Activated T-cell treated with anti-CD3 and anti-CD28 coated beads for 48 hours (primary cell): ENCODE data around the gene ARID5B.

Experiments used
- DNase-seq: peaks from one replicate; pipeline ENCODE4 v3.0.0-alpha.2; 2020; ENCODE audit warnings: low read depth

The ARID5B gene

DNA sequence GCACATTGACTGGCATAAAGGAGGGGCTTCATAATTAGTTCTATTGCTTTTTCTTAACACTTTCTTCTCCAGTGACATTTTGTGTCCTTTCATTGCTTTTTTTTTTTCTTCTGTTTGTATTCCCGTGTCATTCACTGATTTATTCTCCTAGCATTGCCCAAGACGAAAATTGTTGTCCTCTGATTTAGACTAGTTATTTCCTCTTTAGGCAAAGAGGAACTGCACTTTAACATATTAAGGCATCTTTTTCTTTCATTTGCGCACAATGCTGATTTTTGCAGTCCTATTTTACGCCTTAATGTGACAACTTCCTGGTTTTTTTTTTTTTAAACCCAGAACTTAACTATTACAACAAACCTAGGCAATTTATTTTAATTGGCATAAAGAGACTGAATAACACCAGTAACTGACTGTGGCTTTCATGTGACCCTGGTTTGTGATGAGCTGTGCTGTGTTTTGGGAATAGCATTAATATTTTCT lies 39.7 kb downstream of the ARID5B start:
- DNase-seq, result no peak

DNA sequence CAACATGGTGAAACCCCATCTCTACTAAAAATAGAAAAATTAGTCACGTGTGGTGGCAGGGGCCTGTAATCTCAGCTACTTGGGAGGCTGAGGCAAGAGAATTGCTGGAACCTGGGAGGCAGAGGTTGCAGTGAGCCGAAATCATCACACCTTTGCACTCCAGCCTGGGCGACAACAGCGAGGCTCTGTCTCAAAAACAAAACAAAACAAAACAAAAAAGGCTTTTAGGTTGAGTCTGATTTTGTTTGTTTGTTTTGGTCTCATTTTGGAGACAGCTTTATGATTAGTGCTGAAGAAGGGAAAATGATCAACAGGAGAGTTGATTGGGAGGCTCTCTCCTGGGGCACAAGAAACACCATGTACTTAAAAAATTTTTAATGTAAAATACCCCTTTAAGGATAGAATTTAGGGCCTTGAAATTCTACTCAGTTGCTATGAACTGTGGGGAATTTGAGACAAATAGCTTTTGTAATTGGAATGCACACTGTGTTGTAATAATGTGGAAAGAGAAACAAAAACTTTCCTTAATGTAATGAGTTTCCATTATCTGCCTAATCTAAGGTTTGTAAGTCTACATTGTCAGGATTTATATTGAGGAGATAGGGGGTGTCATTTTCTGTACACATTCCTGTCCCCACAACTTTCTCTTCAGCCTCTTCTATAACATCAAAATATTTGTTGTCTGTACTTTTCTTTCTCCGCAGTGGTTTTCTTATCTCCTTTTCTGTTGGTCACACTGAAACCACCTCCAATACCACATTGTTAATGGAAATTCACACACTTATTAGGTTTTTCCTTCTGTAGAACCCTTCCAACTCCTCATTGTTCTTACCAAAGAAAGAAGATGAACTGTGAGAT lies 41.3 kb downstream of the ARID5B start:
- no peak for DNase-seq

DNA sequence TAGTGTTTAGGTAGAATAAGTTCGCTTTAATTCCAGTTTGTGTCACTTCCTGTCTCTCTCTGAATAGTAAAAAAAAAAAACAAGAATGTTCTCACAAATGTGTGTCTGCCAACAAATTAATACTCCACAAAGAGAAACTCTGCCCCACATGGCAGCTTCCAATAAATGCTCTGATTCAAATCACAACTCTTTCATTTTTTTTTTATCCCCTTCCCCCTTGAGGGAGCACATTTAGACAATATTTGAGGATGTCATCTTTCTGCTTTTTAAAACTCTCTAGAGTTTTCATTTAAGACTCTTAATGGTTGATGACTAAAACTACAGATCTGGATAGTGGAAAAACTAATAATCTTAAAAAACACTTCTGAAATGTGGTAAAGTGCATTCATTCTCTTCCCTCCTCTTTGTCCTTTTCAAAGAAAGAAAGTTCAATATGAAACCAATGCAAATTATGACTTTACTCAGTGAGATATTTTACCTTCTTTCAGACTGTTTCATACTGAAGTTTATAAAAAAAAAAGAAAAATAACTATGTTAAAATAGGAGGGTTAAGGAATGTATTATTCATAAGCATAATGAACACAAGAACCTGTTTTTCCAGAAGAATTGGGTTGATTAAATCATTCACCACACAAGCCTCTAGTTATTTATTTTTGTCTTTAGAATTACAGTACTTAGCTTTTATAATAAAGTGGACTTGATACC lies 42.3 kb downstream of the ARID5B start:
- no peak for DNase-seq

DNA sequence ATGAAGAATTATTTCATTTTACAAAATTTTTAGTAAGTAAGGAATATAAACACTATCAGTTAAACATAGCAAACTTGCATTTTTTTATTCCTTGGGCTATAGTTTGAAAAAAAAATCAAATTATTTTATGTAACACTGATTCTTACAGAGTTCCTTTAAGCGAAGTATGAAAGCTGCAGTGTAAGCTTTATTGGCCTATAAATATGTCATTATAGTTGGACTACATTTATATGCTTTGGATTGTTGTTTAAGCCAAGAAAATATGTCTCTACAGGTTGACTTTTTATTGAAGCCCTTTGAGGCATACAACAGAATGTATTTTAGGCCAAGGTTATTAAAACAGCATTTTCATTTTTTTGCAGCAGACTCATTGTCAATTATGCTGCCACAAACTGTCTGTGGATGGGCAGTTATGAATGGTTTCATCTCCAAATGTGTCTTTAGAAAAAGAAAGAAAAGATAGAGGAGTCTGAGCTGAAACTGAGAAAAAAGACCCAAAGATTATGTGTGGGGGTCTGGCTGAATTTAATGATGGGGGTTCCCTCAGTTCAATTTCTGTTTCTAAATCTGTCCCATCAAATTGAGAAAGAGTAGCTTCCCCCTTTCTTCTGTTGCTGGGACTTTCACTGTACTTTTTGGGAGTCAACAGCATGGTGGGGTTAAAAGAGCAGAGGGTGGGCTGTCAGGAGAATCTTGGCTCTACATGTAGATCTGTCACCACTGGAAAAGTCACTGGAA lies 43.1 kb downstream of the ARID5B start:
- DNase-seq, result no peak

DNA sequence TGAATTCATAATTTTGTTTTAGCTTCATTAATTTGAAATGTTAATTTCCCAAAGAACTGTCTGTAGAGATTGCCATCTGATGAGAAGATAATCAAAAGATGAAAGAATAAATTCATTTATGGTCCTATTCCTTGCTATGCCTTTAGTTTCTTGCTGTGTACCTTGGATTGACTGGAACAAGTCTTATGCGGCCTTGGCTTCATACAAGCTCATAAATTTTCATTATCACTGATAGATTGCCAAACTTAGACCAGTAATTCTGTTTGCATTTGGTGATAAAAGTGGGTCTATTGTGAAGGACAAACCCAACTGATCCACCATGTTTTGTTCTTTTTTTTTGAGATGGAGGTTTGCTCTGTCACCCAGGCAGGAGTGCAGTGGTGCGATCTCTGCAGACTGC lies 48.2 kb downstream of the ARID5B start:
- no peak for DNase-seq

DNA sequence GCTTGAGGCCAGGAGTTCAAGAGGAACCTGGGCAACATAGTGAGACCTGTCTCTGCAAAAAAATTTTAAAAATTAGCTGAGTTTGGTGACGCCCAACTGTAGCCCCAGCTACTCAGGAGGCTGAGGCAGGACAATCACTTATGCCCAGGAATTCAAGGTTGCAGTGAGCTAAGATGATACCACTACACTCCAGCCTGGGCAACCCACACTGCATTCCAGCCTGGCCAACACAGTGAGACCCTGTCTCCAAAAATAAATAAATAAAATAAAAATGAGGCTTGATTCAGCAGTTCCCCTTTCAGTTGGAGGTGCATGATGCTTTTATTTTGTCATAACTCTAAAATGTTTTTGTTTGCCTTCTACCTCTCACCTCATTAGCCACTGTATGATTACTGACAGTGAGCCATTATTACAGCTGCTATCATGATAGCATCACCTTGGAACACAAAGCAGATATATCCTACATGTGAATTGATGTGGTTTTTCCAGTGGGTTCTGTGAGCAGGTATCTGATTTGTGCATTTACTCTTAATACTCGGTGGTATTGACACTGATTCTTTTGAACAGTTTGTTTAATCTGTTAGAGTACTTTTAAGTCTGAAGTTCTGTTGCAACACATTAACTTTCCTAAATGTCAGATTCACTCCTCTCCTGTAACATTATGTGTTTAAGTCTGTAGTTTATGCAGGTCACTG lies 49.1 kb downstream of the ARID5B start:
- no peak for DNase-seq

DNA sequence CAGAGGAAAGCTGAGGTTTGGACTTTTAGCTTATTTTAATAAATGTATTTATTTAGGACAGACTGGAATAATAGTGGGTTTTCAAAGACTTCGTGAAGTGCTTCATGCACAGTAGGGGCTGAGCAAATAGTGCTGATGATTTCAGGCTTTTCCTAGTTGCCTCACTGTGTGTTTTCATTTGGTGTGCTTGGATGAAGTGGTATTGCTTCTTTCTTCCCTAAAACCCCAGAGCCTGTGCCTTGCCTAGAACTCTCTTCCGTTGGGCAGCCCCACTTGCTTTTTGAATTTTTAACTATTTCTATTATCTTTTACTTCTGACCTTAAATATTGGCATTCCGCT lies 49.6 kb downstream of the ARID5B start:
- DNase-seq, result no peak

DNA sequence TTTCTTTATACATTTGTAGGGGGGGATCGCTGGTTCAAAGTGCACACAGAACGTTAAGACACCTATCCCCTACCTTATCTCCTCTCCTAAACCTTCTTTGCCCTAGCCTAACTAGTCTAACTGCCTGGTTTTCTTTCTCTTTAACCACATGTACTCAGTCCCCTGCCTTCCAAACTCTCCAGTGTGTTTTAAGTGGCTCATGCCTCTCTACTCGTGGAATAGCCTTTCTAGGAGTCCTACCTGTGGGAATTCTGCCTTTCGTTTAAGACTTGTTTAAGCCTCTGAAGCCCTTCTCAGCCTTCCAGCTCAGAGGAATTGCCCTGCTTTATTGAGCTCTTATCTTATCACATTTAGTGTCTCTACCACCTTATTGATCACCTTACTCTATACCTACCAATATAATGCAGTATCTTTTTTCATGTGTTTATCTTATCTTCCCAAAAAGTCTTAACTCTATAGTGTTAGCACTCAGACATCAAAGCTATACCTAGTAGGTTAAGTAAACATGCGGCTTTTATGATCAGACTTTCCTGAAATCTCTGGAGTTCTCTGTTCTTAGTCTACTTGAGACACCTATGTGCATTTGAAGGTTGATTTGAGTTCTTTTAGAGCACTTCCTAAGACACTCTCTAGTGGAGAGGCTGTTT lies 50.7 kb downstream of the ARID5B start:
- DNase-seq, result no peak

DNA sequence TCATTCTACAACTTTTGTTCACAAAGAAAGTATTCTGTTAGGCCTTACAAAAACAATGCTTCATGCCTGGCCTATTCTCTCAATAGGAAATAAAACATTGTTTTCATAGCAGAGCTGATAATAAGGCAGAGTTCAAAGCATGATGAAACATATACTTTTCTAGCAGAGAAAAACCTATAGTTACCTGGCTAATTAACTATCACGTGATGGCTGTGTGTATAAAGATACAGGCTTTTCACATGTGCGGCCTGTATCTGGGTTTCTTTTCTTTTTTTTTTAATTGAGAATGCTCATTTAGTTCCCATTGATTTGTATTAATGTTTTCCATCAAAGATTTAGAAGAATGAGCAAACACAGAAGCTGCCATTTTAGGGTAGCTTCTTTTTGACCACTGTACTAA lies 51.7 kb downstream of the ARID5B start:
- DNase-seq, result no peak

DNA sequence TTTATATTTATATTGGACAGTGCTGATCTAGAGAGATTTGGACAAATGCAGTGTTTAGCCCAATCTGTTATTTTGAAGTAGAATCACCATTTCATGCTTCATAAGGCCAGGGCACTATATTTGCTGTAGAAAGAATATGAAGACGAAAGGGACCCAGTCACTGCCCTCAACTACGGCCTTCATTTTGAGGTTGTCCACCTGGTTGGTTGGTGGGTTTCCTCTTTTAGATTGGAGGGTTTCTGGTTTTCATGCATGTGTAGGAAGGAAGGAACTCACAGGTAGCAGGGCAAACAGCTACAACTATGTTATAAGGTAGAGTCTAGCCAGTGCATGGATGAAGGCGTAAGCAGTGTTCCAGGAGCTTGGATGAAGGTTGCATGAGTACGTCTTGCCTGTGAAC lies 56.3 kb downstream of the ARID5B start:
- DNase-seq, result no peak

DNA sequence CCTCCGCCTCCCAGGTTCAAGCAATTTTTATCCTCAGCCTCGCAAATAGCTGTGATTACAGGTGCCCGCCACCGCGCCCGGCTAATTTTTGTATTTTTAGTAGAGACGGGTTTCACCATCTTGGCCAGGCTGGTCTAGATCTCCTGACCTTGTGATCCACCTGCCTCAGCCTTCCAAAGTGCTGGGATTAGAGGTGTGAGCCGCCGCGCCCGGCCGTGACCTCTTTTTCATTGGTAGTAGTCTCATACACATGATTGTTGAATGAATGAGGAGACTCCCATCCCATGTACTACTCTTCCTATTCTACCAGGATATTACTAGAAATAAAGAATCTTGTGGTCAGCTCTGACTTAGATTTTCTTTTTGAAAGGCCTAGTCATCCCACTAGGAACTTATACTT lies 56.8 kb downstream of the ARID5B start:
- no peak for DNase-seq

DNA sequence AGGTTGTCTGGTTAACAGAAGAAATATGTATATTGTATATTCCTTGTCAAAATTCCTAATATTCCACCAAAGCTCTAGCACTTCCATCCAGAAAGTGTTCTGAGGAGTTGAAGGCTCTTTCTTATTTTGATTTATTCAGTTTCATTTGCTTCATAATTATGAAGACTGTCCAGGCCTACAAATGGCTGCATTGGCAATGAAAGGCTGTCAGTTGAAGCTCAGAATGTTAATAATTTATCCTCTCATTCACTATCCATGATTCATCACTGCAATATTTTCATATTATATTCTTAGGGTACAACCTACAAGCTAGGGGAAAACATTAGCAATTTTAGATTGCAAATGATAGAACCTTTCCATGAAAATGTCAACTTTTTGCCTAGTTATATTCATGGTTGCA lies 57.3 kb downstream of the ARID5B start:
- DNase-seq, result no peak

DNA sequence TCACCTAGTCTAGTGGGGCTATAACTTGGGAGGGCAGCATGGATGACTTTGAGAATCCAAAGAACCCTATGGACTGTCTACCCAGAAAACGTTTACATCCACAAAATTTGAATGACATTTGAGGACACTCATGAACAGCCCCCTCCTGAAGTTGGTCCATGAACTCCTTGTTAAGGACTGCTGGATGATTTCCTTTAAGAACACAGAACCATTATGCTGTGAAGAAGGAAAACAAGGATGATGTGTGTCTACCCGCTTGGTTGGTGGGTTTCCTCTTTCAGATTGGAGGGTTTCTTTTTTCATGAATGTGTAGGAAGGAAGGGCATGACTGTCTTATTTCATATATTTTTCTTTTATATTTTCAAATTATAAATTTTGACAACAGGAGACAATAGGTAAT lies 58.3 kb downstream of the ARID5B start:
- DNase-seq, result no peak

DNA sequence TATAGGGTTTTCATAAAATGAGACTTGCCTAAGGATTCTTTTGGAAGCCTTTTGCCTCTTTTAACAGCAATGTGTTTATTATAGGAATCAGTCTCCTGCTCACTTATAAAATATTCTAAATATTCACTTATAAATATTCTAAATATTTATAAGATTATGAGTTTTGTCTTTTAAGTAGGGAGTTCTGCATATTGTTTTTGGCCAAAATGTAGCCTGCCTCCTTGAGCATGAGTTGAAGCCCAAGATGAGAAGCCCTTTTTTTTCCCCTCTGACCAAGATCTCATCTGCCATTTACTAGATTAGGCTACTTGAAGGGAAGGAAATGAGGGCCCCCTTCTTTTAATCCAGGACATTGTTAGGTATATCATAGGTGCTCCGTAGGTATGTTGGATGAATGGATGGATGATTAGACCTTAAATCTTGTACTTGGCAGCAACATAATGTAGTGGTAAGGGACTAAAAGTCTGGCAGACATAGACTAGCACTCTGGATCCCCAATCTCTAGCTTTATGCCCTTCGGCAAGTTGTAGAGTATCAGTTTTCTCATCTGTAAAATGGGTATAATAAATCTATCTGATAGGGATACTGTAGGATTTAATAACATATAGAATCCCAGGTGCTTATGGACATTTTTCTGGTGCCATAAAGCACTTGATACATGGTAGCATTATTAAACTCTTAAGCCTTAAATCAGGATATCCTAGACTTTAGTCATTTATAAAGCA lies 59.1 kb downstream of the ARID5B start:
- DNase-seq, result no peak

DNA sequence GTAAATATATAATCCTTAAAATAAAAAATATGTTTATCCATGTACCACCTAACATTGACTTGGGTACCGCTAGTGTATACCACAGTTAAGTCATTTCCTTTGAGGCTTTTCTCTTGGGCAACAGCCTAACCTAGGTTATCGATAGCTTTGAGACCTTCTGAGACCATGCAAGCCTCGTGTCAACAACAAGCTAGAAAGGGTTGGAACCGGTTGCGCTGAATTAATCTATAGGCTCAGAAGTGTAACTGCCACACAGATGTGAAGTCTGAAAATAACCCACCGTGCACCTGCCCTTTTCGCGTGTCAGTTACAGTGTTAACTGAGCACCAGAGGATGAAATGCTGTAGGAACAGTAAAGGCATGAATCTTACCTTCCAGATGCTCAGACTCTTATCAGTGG lies 59.8 kb downstream of the ARID5B start:
- DNase-seq, result no peak

DNA sequence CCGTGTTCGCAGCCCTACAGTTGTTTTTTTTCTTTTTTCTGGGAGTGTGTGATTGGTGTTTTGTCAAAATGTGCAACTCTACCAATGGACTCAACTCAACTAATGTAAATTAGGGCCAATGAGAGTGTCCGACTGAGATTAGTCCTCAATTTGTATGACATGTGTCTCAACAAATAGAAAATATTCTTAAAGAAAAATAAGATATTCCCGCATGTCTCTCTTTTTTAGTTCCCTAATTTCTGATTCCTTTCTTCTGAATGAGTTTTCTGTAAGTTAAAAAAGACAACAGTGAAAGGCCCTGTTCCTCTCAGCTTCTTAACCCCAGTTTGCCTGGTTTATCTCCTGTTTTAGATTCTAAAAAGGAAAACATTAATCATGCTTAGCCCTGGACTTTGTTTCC lies 61.5 kb downstream of the ARID5B start:
- no peak for DNase-seq

DNA sequence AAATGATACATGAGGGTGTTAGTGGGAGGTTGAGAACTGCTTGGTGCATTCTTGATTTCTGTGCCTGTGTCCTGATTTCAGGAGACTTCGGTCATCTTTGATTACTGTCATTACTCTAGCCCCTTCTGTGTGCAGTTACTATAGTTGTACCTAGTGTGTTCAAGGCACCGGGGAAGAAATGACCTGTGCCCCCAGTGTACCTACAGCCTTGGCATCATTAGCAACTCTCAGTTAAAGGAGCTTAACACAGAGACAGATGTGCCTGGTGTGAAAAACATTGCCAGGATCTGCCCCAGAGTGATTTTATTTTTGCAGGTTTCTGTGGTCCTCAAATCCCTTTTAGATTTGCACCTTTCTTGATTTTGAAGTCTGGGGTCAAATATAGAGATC lies 62.2 kb downstream of the ARID5B start:
- no peak for DNase-seq

DNA sequence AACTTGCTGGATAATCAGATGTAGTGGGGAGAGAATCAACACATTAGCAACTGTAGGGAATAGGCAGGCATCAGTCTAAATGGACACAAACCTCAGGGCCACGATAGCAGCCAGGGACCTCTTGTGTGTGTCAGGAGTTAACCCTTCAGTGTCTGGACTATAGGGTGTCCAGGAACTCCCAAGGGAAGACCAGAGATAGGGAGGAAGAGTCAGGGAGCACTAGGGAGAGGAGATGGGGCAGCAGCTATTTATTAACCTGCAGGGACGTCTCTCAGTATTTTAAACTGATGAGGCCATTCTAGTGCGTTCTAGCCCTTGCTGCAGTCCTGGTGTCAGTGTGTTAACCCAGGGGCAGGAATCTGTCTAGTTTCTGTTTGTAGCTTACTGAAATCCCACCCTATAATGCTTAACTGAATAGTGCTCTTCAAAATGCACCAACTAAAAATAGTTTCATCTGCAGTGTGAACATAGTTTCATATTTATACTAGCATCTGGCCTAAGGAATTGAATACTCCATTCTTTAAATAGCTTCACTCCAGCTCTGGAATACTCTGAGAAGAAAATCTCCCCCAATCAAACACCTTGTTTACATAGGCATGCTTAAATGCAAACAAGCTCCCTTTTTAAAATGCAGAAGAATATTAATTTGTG lies 62.7 kb downstream of the ARID5B start:
- DNase-seq, result no peak

DNA sequence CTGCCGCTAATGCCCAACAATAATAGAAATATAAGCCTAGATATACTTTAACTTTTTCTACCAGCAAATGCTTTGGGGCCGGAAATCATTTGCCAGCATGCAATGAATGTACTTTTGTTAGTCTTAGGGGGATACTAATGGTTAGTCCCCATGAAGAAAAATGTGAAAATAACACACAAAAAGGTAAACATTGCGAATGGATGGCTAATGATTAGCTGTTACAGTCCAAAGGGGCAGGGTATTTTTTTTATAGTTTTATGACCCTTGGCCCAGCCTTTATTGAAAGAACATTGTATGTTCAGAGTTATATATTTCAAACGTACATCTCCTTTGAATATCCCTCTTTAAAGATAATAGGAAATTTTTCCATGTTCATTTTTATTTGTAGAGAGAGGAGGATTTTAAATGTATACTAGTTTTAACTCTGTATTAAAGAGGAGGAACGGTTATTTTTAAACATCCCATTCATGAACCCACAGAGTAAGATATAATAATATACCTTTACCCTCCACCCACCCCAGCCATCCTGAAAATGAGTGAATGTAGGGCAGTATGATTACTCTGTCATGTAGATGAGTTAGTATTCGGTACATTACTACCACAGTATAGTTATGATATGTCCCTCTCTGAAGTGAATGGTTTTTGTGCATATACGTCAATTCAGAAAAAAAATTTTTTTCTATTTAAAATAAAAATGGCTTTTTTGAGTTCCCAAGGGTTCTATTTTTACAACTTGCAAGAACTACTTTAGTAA lies 63.6 kb downstream of the ARID5B start:
- DNase-seq, result no peak
